ENCODE measurements around the gene GNB2. TPM values are rescaled to one million over a fixed set of nuclear protein-coding genes. Genes with fewer than 3 reads are reported as not detected.
A peak's percentile ranks its signal among the peaks of the same experiment; 100 is the strongest.

Gene GNB2
- total and polyA plus RNA-seq, 2 of the 13 experiments (the other 11 are each of a cell fraction or from before 2014, with no cell fraction given): 48.3 to 67.1 TPM

DNA sequence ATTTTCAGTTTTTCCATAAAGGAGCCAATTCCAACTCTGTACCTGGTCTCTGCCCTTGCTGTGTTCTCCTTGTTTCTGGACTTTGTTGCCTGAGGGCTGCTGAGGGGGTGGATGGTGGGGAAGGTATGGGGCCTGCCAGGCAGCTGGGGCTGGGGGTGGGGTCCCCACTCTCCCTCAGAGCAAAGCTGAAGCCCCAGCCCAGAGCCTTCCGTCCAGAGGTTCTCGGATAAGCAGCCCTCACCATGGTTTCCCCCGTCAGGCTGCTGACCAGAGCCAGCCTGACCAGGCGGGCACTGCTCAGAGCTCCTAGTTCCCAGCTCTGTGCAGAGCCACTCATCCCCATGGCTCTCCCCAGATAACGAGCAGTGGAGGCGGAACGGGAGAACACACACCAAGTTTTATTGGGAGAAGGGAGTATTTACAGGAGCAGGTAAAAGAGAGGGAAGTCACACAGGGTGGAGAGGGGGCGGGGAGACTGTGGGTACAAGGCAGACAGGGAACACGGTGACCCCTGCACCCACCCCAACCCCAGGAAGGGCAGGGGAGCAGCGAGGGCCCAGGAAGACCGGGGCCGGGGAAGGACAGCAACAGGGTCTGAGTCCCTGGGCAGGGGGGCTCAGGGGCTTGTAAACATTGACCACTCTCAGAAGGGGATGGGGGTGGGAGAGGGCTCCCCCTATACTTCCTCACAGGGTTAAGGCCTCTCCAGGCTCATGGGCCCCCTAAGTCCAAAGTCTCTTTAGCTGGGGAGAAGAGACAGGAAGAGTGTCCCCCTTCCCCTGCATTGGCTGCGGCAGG lies 5.8 kb downstream of the GNB2 start:
- ChIA-PET CTCF (ENCODE audit: low intra/inter-chr PET ratio, low total read pairs) (no interaction called here), POLR2A (interaction anchor here (1.0 to 2.1 kb wide), 6 partner anchors 11 to 111 kb away, joined by 3 to 9 read pairs (median 4); partner anchors contain the start of genes FBXO24, GIGYF1, LRCH4 and MOSPD3)
- Histone ChIP-seq H3K36me3 (replicated peaks in 1 of 2; ENCODE audit: control insufficient read depth in 1 of 2, insufficient read depth in 2 of 2, low read length in 2 of 2) (peaks cover 28 to 44% of the 10 kb centered on the region in 2 experiments), H3K4me3 (replicated peaks in 1 of 3; ENCODE audit: insufficient read depth in 1 of 3, low read depth in 2 of 3, low read length in 3 of 3) (no peak overlapping the region), H3K27me3 (ENCODE audit: control insufficient read depth in 1 of 2, insufficient read depth in 2 of 2, low read length in 2 of 2) (no peaks in the 10 kb centered on the region), H3K27ac (ENCODE audit: extremely low read length, insufficient read depth, low read length) (peak overlapping the region; percentile 27), H3K9ac (ENCODE audit: insufficient read depth, low read depth, low read length) (no peak overlapping the region), H3K9me3 (ENCODE audit: low read length) (no peaks in the 10 kb centered on the region), H4K20me1 (ENCODE audit: insufficient read depth, low read length) (peaks cover 8% of the 10 kb centered on the region; the same call in 1 of the 2 replicates), H3K79me2 (ENCODE audit: insufficient read depth, low read length) (peaks cover 8% of the 10 kb centered on the region), H2AFZ (ENCODE audit: low read length) (no peak overlapping the region), H3K4me1 (ENCODE audit: insufficient read depth, low read length) (peaks cover 32% of the 10 kb centered on the region), H3K4me2 (ENCODE audit: low read depth, low read length) (no peak overlapping the region)
- no TSS peak for BruUV-seq (replicated peaks)
- intact Hi-C loops (cut with micrococcal nuclease; ENCODE audit: unreplicated experiment): no loop called here
- ATAC-seq (peak; percentile 12; the same call in 2 of the 3 replicates), DNase-seq (ENCODE audit: low spot score) (no peak), FAIRE-seq (no peak)
- in situ Hi-C loops (cut with HindIII; ENCODE audit: extremely low pct_ligation_motif_present, low pct_unique_long_range_greater_than_20kb): no loop called here
- WGBS (ENCODE audit: low lambda C conversion rate): 76% methylated on average over 12 of the region's 13 CpGs
- TF ChIP-seq BRCA1 (CRISPR knock-in tag; IDR thresholded peaks at IDR 0.05) (no peak), ZNF891 (CRISPR knock-in tag; IDR thresholded peaks at IDR 0.05) (peak; percentile 54; the same call in 1 of the 2 replicates), ZNF570 (CRISPR knock-in tag; IDR thresholded peaks at IDR 0.05; ENCODE audit: borderline replicate concordance) (no peak), PAF1 (CRISPR knock-in tag; IDR thresholded peaks at IDR 0.05) (peak; percentile 63; the same call in 1 of the 2 replicates), EP300 (IDR thresholded peaks at IDR 0.05; ENCODE audit: low read depth in 2 of 2, low read length in 2 of 2) (no peak), EP300 (CRISPR knock-in tag; IDR thresholded peaks at IDR 0.05; ENCODE audit: borderline replicate concordance) (no peak), CBX2 (IDR thresholded peaks at IDR 0.05; ENCODE audit: low read depth, low read length) (no peak), CBX2 (CRISPR knock-in tag; IDR thresholded peaks at IDR 0.05; ENCODE audit: low read depth) (no peak), ZNF558 (CRISPR knock-in tag; IDR thresholded peaks at IDR 0.05; ENCODE audit: borderline replicate concordance) (no peak), ZNF17 (CRISPR knock-in tag; IDR thresholded peaks at IDR 0.05) (no peak), CBFB (CRISPR knock-in tag; IDR thresholded peaks at IDR 0.05) (no peak), ZNF225 (CRISPR knock-in tag; IDR thresholded peaks at IDR 0.05) (no peak), ZNF432 (CRISPR knock-in tag; IDR thresholded peaks at IDR 0.05; ENCODE audit: borderline replicate concordance) (no peak), AKAP8 (CRISPR knock-in tag; IDR thresholded peaks at IDR 0.05) (peak; percentile 29; the same call in 1 of the 2 replicates), ZSCAN20 (CRISPR knock-in tag; IDR thresholded peaks at IDR 0.05; ENCODE audit: borderline replicate concordance) (no peak), CENPT (CRISPR knock-in tag; IDR thresholded peaks at IDR 0.05; ENCODE audit: low read depth) (no peak)
- TF ChIP-seq, protein P1, sequence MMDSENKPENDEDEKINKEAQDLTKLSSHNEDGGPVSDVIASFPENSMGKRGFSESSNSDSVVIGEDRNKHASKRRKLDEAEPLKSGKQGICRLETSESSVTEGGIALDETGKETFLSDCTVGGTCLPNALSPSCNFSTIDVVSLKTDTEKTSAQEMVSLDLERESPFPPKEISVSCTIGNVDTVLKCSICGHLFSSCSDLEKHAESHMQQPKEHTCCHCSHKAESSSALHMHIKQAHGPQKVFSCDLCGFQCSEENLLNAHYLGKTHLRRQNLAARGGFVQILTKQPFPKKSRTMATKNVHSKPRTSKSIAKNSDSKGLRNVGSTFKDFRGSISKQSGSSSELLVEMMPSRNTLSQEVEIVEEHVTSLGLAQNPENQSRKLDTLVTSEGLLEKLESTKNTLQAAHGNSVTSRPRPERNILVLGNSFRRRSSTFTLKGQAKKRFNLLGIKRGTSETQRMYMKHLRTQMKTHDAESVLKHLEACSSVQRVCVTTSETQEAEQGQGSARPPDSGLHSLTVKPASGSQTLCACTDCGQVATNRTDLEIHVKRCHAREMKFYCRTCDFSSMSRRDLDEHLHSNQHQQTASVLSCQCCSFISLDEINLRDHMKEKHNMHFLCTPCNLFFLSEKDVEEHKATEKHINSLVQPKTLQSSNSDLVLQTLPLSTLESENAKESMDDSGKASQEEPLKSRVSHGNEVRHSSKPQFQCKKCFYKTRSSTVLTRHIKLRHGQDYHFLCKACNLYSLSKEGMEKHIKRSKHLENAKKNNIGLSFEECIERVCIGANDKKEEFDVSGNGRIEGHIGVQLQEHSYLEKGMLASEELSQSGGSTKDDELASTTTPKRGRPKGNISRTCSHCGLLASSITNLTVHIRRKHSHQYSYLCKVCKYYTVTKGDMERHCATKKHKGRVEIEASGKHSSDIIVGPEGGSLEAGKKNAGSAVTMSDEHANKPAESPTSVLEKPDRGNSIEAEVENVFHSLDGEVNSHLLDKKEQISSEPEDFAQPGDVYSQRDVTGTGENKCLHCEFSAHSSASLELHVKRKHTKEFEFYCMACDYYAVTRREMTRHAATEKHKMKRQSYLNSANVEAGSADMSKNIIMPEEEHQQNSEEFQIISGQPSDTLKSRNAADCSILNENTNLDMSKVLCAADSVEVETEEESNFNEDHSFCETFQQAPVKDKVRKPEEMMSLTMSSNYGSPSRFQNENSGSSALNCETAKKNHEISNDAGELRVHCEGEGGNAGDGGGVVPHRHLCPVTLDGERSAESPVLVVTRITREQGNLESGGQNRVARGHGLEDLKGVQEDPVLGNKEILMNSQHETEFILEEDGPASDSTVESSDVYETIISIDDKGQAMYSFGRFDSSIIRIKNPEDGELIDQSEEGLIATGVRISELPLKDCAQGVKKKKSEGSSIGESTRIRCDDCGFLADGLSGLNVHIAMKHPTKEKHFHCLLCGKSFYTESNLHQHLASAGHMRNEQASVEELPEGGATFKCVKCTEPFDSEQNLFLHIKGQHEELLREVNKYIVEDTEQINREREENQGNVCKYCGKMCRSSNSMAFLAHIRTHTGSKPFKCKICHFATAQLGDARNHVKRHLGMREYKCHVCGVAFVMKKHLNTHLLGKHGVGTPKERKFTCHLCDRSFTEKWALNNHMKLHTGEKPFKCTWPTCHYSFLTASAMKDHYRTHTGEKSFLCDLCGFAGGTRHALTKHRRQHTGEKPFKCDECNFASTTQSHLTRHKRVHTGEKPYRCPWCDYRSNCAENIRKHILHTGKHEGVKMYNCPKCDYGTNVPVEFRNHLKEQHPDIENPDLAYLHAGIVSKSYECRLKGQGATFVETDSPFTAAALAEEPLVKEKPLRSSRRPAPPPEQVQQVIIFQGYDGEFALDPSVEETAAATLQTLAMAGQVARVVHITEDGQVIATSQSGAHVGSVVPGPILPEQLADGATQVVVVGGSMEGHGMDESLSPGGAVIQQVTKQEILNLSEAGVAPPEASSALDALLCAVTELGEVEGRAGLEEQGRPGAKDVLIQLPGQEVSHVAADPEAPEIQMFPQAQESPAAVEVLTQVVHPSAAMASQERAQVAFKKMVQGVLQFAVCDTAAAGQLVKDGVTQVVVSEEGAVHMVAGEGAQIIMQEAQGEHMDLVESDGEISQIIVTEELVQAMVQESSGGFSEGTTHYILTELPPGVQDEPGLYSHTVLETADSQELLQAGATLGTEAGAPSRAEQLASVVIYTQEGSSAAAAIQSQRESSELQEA (CRISPR knock-in tag; IDR thresholded peaks at IDR 0.05; ENCODE audit: not compliant biosample characterization): no peak
